Esophagus squamous epithelium (tissue), 4 donors: Measurements from ENCODE around the gene KCND2.

Source experiments
- CTCF ChIP-seq, 6 experiments: fragments of 450-650 bp in 4 of 6; fragments of 200-600 bp in 2 of 6; sonication (generic) in 2 of 6; IDR thresholded peaks; one replicate each; pipeline ENCODE4 v1.5.1; 2016 to 2019; ENCODE audit warnings: antibody characterized with exemption in 6 of 6, mild to moderate bottlenecking in 4 of 6, moderate library complexity in 4 of 6
- POLR2A ChIP-seq, 4 donors: fragments of 450-650 bp; IDR thresholded peaks; one replicate each; pipeline ENCODE4 v1.6.1; 2017; ENCODE audit warnings: antibody characterized with exemption in 4 of 4, mild to moderate bottlenecking in 4 of 4, moderate library complexity in 3 of 4

- TF ChIP-seq POLR2A (IDR thresholded peaks at IDR 0.05) (no peak), CTCF (IDR thresholded peaks at IDR 0.05) (no peak)
These were observed 229.8 kb downstream of the KCND2 start for GRCh38 chr7:120502825-120503224.
